ENCODE data around the gene TM7SF2.

TM7SF2 gene

GRCh38 chr11:65160643-65161042, 49.0 kb downstream of the TM7SF2 start:
- DNase-seq: no peak

- DNase-seq: no peak
Observed at GRCh38 chr11:65163684-65164083, 52.0 kb downstream of the TM7SF2 start.

Measured in RPMI8226 (cell line).